ENCODE data around the gene TENM3. TPM values are rescaled to one million over a fixed set of nuclear protein-coding genes. Genes with fewer than 3 reads are reported as not detected.

The TENM3 gene
- total RNA-seq, 1 donor from 2014 or later = 124 TPM

DNA sequence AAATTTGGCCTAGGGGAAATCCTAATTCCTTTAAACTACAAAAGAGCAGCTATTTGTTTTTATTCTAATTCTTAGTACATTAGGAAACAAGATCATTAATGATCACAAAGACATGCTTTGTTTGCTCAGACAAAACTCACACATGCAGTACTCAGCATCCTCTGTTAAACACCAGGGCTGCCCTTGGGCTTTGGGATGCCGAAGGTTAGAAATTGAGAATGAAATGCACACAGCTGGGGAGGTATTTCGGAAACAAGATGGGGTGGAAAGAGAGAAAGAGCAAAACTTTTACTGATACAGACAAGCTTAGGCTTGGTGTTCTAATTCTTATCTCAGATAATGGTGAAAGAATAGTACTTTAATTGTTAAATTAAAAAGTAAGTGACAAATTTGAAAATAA, 451.3 kb downstream of the TENM3 start:
- TF ChIP-seq, protein P1, sequence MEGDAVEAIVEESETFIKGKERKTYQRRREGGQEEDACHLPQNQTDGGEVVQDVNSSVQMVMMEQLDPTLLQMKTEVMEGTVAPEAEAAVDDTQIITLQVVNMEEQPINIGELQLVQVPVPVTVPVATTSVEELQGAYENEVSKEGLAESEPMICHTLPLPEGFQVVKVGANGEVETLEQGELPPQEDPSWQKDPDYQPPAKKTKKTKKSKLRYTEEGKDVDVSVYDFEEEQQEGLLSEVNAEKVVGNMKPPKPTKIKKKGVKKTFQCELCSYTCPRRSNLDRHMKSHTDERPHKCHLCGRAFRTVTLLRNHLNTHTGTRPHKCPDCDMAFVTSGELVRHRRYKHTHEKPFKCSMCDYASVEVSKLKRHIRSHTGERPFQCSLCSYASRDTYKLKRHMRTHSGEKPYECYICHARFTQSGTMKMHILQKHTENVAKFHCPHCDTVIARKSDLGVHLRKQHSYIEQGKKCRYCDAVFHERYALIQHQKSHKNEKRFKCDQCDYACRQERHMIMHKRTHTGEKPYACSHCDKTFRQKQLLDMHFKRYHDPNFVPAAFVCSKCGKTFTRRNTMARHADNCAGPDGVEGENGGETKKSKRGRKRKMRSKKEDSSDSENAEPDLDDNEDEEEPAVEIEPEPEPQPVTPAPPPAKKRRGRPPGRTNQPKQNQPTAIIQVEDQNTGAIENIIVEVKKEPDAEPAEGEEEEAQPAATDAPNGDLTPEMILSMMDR (IDR thresholded peaks at IDR 0.05; ENCODE audit: partially characterized antibody, unreplicated experiment) = no peak
- Mint-ChIP-seq H3K4me3 (ENCODE audit: unreplicated experiment) (no peak overlapping the region), H3K27me3 (ENCODE audit: unreplicated experiment) (no peaks in the 10 kb centered on the region), H3K36me3 (ENCODE audit: unreplicated experiment) (no peaks in the 10 kb centered on the region), H3K4me1 (ENCODE audit: low read depth, unreplicated experiment) (peaks cover 8% of the 10 kb centered on the region), H3K9me3 (ENCODE audit: unreplicated experiment) (no peaks in the 10 kb centered on the region), H3K27ac (ENCODE audit: unreplicated experiment) (no peak overlapping the region)
- DNase-seq = no peak

DNA sequence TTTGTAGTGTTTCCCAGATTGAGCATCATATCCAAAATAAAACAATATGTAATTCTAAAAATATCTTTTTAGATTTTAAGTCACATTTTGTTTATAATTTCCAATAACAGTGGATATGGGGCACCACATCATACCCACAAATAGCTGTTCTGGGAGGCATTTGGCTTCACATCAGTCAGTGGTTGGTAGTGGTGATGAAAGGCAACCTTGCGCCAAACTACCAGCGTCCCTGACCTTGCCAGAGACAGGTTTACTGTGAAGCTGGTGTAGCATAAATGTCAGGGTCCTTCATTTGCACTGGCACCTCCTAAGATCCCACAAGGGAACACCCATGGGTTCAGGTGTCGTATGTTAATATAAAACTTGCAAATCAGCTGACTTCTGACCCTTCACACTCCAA, 451.8 kb downstream of the TENM3 start:
- H3K27ac Mint-ChIP-seq (ENCODE audit: unreplicated experiment) = no peak overlapping the region
- H3K4me3 Mint-ChIP-seq (ENCODE audit: unreplicated experiment) = no peak overlapping the region
- H3K36me3 Mint-ChIP-seq (ENCODE audit: unreplicated experiment) = no peaks in the 10 kb centered on the region
- H3K27me3 Mint-ChIP-seq (ENCODE audit: unreplicated experiment) = no peaks in the 10 kb centered on the region
- no peak for DNase-seq
- peaks cover 8% of the 10 kb centered on the region for H3K4me1 Mint-ChIP-seq (ENCODE audit: low read depth, unreplicated experiment)
- TF ChIP-seq, protein P1 (IDR thresholded peaks at IDR 0.05; ENCODE audit: partially characterized antibody, unreplicated experiment) = no peak
- H3K9me3 Mint-ChIP-seq (ENCODE audit: unreplicated experiment) = no peaks in the 10 kb centered on the region

GRCh38 chr4:182695842-182696241, 452.6 kb downstream of the TENM3 start:
- Mint-ChIP-seq H3K4me1 (ENCODE audit: low read depth, unreplicated experiment) (peaks cover 12% of the 10 kb centered on the region), H3K27ac (ENCODE audit: unreplicated experiment) (no peak overlapping the region), H3K9me3 (ENCODE audit: unreplicated experiment) (no peaks in the 10 kb centered on the region), H3K27me3 (ENCODE audit: unreplicated experiment) (no peaks in the 10 kb centered on the region), H3K36me3 (ENCODE audit: unreplicated experiment) (no peaks in the 10 kb centered on the region), H3K4me3 (ENCODE audit: unreplicated experiment) (no peak overlapping the region)
- TF ChIP-seq, protein P1 (IDR thresholded peaks at IDR 0.05; ENCODE audit: partially characterized antibody, unreplicated experiment) = no peak
- no peak for DNase-seq

DNA sequence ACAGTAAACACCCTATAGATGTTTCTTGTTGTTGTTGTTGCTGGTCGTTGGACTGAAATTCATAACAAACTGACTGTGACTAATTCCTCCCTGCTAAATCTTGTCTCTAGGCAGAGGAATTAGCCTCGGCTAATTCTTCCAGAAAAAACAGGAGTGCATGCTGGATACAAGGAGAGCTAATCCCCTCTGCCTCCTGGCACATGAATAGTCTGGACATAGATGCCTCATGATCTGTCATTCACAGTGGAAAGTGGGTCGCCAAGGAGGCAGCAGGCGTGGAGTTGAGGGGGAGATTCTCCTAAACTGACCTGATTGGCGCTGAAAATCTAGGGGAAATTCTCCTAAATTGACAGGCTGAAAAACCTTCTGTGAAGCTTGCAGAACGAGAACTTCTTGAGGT, 453.9 kb downstream of the TENM3 start:
- Mint-ChIP-seq H3K4me1 (ENCODE audit: low read depth, unreplicated experiment) (peaks cover 12% of the 10 kb centered on the region), H3K36me3 (ENCODE audit: unreplicated experiment) (no peaks in the 10 kb centered on the region), H3K27me3 (ENCODE audit: unreplicated experiment) (no peaks in the 10 kb centered on the region), H3K4me3 (ENCODE audit: unreplicated experiment) (no peak overlapping the region), H3K9me3 (ENCODE audit: unreplicated experiment) (no peaks in the 10 kb centered on the region), H3K27ac (ENCODE audit: unreplicated experiment) (no peak overlapping the region)
- TF ChIP-seq, protein P1 (IDR thresholded peaks at IDR 0.05; ENCODE audit: partially characterized antibody, unreplicated experiment) = no peak
- no peak for DNase-seq

DNA sequence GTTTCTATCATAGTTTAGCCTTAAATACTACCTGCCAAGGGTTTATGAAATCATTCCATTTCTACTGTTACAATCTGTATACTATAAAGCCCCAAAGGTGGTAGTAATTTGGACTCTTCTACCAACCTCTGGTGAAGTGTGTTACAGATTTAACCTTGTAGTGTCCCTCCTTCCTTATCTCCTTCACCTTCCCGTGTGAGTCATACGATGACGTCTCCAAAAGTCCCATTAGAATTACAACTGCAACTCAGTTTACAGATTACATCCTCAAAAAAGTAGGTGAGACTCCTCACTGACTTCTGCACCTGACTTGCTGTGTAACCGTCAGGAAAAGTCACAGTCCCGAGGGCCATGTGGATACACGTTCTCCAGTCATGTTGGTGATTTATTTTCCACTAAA, 455.0 kb downstream of the TENM3 start:
- TF ChIP-seq, protein P1 (IDR thresholded peaks at IDR 0.05; ENCODE audit: partially characterized antibody, unreplicated experiment) = no peak
- H3K27me3 Mint-ChIP-seq (ENCODE audit: unreplicated experiment) = no peaks in the 10 kb centered on the region
- H3K27ac Mint-ChIP-seq (ENCODE audit: unreplicated experiment) = no peak overlapping the region
- H3K36me3 Mint-ChIP-seq (ENCODE audit: unreplicated experiment) = no peaks in the 10 kb centered on the region
- no peak overlapping the region for H3K4me3 Mint-ChIP-seq (ENCODE audit: unreplicated experiment)
- H3K4me1 Mint-ChIP-seq (ENCODE audit: low read depth, unreplicated experiment) = peaks cover 6% of the 10 kb centered on the region
- DNase-seq = no peak
- H3K9me3 Mint-ChIP-seq (ENCODE audit: unreplicated experiment) = no peaks in the 10 kb centered on the region

Data from glutamatergic neuron (in vitro differentiated cells).